Right ventricle myocardium inferior (tissue), 1 donor: ENCODE results near the gene OSBPL3. TPM values are rescaled to one million over a fixed set of nuclear protein-coding genes. Genes with fewer than 3 reads are reported as not detected.

ENCODE experiments used
- ATAC-seq: fragments of 200-7000 bp; cut with Tn5 transposase; one replicate; pipeline ENCODE4 v1.9.1; 2020; ENCODE audit warnings: mild to moderate bottlenecking, moderate library complexity
- DNase-seq: peaks from one replicate; pipeline ENCODE4 v3.0.0; 2021; ENCODE audit errors: missing footprints
- intact Hi-C: fragments of 100-400 bp; cut with DNase I; formaldehyde crosslinking; loops from one replicate; pipeline ENCODE4 v1.11.0; 2022
- total RNA-seq: library from RNA; stranded (reverse); fragmentation: NEBNext Ultra II Directional; extraction: Animal tissue kit (Norgen Biotek cat#: 25700); gene quantifications from one replicate; pipeline ENCODE4 v1.2.1, GENCODE V29; 2021
- donor health status: DM: no; HTN: yes; CAD: no; lungs with severe emphysema.

The OSBPL3 gene
- total RNA-seq, 1 donor from 2014 or later = 8.5 TPM

DNA sequence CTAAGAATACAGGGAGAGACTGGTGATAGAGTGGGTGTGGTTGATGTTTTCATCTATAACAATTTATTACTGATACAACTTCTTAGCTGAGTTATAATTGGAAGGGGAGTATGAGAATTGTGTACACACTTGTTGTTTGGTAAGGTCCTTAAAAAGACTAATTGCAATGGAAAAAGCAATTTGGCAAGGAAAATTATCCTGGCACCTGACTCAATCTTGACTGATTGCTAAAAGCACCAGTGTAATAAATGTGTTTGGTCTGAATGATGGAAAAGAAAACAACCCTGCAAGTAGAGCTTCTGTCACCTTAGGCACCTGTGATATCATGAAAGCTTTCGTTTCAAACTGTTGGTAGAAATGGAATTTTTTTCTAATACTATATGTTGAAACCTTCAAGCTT is 216.0 kb downstream of the OSBPL3 start:
- intact Hi-C loops = no loop called here
- no peak for DNase-seq
- ATAC-seq = no peak

DNA sequence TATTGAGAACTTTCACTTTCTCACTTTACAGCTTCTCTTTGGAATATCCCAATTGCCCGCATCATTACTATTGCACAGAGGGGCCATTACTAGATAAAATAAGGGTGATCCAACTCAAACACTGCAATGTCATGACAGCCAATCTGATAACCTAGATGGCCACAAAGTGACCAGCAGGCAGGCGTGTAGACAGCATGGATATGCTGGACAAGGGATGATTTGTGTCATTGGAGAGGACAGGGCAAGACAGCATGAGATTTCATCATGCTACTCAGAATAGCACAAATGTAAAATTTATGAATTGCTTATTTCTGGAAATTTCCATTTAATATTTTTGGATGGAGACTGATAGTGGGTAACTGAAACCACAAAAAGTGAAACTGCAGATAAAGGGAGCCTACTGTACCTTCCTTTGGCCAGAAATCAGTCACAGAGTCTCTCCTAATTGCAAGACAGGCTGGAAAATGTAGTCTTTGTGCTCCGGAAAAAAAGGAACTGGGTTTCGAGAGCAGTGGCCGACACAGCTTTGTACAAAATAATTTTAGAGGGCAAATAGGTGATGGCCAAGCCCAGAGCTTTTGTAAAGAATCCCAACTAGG is 216.6 kb downstream of the OSBPL3 start:
- ATAC-seq = no peak
- no peak for DNase-seq
- intact Hi-C loops = no loop called here

DNA sequence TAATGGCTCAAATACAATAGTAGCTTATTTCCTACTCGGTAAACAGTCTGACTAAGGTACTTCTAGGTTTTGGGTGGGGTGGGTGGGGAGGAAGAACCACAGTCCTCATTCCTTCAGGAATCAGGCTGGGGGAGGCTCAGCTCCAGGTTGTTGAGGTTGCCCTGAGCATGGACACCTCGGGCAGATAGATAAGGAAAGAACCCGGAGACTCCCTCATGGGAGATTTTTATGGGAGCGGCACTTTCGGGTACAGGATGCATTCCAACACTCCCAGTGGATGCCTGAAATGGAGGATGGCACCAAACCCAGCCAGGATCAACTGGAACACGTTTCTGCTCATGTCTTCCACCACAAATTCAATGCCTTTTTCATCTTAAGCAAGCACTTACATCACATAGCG is 217.2 kb downstream of the OSBPL3 start:
- intact Hi-C loops = no loop called here
- DNase-seq (no peak), ATAC-seq (no peak)

DNA sequence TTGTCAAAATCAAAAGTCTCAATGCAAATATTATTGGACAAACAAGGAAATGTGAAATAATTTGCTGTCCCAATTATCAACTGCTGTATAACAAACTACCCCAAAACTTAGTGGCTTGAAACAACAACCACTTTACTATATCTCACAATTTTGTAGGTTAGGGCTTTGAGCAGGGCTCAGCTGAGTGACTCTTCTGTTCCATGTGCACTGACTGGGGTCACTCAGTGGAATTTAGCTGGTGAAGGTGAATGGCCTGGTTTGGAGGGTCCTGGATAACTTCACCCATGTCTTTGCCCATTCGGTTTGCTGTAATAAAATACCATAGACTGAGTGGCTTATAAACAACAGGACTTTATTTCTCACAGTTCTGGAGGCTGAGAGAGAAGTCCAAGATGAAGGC is 219.0 kb downstream of the OSBPL3 start:
- ATAC-seq (no peak), DNase-seq (no peak)
- intact Hi-C loops = no loop called here

DNA sequence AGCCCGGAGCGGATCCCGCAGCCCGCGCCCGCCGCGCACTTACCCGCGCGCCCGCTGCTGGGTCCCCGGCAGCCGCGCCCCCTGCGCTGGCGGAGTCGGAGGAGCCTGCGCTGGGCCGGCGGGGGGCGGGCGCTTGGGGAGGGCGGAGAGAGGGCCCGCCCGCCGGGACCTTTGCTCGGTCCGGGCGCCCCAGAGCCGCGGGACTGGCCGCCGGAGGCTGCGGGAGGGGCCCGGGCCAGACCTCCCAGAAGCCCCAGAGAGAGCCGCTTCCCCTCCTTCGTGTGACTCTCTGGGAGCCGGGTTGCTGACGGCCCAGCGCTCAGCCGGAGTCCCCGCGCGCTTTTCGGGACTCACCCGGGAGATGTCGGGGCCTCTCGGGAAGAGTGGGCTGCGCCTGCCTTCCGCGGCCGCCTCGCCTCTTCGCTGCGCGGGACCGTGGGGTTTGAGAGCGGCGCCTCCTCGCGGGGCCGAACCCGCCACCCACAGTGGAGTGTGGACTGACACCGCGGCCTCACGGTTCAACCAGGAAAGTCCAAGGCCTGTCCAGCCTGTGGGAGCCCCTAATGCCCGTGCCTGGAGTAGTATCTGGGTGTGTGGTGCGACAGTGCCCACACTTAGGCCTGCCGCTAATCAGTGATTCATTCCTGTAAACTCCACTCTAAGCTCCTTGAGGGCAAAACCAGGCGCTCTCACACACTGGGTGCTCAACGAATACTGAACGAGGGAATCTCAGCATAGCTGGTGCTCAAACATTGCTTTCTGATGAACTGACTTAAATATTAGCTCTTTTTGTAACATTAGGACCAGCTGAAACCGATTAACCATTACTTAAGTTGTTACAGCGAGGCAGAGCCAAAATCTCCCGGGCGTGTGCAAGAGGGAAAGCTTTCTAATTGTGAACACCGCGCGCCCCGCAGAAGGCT is 222.4 kb downstream of the OSBPL3 start, which contains the start of gene GSDME:
Gene GSDME (minus strand): TSS at position 112 of the 923 bp plus-strand sequence. CDS start 7,690 bp downstream, outside the sequence.
- ATAC-seq (peak; percentile 95), DNase-seq (peak; percentile 76)
- intact Hi-C loops = no loop called here

DNA sequence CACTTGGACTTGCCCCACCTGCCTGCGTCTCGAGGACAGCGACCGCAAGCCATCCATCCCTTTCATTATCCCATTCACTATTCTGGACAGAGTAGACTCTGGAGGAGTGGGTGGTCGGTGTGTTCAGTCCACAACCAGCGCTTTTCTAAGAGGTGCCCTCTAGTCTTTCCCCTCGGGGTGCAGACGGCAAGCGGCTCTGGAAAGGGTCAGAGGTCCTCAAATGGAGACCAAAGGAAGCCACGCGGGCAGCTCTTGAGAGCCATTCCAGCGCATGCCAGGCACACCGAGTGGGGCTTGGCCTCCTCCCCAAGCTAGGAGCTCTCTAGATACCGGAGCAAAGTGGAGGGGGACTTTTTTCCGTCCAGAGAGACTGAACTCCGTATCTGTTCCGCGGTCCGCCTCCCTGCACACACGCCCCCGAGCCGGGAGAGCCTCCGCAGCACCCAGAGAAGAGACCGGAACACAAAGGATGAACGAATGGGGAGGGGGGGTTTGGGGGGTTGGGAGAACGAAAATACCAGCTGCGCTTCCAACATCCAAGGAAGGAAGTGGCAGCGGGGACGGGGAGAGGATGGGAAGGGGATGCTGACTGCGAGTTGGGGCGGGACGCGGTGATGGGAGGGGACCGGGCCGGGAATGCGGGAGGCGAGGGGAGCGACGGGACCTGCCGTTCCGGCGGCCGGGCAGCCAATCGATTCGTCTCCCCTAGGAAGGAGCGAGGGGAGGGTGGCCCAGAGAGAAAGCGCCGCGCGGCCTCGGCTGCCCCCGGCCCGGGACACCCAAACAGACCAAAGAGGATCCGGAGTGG is 223.2 kb downstream of the OSBPL3 start:
- intact Hi-C loops = no loop called here
- DNase-seq (peak; percentile 77), ATAC-seq (peak; percentile 57)

DNA sequence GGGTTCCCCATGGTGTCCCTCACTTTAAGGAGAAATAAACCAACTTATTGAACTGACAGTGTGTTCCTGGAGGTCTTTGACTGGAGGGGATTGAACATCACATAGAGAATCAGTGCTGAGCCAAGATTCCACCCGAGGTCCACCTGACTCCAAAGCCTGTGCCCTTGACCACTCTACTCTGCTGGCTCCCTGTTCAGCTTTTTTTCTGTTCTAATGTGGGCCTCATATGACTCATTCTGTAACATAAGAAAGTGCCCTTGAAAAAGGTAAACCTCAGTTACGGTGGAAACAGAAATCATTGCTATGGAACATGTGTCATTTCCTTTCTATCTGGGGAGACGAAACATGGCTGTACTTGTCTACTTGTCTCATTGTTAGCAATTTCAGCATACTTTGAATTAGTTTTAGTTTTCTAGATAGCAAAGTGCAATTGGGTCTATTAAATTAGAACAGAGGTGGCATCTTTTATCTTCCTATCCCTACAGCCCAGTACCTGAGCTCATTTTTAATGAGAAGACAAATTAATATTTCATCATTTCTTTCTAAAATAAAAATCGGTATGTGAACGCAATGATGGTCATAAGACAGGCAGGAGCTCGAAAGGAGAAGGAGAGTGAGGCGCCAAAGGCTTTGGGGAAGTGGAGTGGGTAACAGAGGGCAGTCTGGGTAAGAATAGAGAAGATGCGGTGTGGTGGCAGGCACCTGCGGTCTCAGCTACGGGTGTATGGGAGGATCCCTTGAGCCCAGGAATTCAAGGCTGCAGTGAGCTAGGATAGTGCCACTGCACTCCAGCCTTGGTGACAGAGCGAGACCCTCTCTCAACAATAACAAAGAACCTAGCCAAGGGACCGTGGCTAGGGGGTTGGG is 224.2 kb downstream of the OSBPL3 start:
- intact Hi-C loops = no loop called here
- DNase-seq (no peak), ATAC-seq (no peak)

DNA sequence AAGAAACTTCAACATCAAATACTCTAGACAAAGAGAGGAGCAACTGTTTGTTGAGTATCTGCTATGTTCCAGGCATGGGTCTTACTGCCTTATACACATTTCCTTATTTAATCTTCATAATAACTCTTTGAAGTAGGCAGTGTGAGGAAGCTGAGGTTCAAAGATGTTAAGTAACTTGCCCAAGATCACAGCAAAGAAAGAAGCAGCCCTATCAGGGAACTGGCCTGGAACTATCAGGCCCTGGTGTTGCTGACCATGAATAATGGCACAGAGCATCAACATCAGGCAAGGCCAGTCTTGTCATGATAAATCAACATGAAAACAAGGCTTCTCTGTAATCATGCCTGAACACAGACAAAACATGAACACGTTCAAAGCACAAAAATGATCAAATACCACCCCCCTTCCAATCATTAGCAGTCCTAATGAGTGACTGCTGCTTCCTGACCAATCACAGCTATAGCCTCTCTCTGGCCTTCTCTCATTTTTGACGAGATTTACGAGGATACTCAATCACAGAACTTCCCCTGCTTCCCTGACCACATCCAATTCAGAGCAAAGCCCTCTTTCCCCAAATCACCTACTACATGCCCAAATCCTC is 225.0 kb downstream of the OSBPL3 start:
- intact Hi-C loops = no loop called here
- no peak for DNase-seq
- no peak for ATAC-seq

DNA sequence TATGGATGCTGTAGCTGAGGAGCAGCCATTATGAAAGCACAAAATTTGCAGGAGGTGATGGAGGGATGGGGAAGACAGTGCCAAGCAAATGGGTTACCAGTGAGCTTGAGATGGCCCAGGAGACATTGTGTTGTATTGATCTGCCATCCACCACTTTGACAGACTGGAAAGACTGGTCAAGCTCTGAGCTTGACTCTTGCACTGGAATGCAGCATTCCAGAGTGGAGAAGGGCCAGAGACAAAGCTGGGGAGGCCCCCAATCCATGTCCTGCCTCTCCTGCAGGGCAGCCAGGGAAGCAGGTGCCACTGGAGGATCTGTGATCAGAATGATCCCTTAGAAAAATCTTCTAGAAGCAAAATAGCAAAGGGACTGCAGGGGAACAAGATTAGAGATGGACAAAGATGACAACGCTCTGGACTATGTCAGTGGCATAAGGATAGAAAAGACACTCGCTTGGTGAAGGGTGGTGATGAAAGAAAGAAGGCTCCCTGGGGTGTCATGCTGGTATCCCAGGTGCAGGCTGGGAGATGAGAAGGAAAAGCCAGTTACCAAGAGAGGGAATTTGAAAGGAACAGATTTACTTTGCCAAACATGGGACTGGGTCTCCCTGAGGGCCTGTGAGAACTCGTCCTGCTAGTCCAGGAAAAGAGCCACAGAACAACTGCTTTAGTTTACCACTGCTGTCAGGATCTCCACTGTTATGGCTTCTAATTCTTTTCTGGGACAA is 227.7 kb downstream of the OSBPL3 start:
- no peak for ATAC-seq
- intact Hi-C loops = no loop called here

DNA sequence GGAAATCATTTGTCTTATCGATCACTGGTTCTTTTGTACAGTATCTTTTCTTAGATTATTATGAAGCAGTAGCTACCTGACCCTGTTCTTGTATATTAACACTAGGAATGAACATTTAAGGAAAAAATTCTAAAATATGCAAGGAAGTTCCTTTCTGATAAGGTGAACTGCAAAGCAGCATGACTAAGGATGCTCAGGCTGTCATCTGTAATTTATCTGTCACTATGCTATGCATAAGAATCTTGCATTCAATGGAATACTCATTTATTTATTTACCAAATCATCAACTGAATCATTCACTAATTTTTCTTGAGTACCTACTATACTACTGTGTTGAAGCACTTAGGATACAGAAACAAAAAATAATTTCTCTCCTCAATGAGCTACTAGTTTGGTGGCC is 228.5 kb downstream of the OSBPL3 start:
- DNase-seq (no peak), ATAC-seq (no peak)
- intact Hi-C loops = no loop called here

More for the DNA sequence above, 227.7 kb downstream of the OSBPL3 start:
- DNase-seq = no peak

DNA sequence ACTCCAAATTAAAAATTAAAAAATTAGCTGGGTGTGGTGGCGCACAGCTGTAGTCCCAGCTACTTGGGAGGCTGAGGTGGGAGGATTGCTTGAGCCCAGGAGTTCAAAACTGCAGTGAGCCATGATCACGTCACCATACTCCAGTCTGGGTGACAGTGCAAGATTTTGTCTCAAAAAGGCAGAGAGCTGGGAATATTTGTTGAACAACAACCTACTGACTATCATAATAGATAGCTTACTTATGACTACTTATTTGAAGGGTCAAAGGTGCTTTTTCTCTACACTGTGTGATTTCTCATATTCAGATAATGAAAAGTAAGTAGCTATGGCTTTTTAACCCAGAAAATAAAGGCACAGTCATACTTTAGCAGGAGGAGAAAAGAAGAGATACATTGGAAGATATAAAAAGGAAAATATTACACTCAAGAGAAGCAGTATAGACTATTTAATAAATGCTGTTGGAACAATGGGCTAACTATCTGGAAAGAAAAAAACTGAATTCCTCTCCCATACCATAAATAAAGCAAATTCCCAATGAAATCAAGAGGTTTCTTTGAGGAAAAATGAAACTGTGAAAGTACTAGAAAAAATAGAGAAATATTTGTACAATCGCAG is 229.4 kb downstream of the OSBPL3 start:
- DNase-seq (no peak), ATAC-seq (no peak)
- intact Hi-C loops = no loop called here

DNA sequence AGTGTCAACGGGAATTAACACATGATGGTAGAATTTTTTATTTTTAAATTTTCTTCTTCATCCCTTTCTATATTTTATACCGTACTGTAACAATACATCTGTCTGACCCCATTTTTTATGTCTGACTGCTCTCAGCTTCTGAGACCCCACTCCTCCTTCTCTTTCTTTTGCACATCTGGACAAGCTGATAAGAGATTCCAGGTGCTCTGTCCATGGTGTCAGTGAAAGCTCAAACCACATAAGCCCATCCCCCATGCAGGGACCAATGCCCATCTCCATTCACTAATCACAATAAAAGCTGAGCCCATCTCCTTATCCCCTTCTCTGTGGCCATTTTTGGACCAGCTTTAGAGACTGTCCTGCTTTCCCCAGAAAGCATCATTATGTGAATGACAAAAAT is 231.5 kb downstream of the OSBPL3 start:
- intact Hi-C loops = no loop called here
- DNase-seq = no peak
- no peak for ATAC-seq

Other genes with a start within 250 kb of the OSBPL3 start
- gene GSDME, start 222.7 kb downstream of the OSBPL3 start, total RNA-seq = 4.1 TPM
- 699 TPM for gene CYCS, start 145.1 kb upstream of the OSBPL3 start, total RNA-seq
- gene NPVF, start 248.3 kb upstream of the OSBPL3 start, total RNA-seq = not detected